ENCODE data around the gene DOK1. TPM values are rescaled to one million over a fixed set of nuclear protein-coding genes. Genes with fewer than 3 reads are reported as not detected.

DOK1 gene
- total and polyA plus RNA-seq, 2 donors from 2014 or later, result 11.3 to 16.7 TPM

GRCh38 chr2:74571058-74571457 is 16.5 kb downstream of the DOK1 start:
- intact Hi-C loops (cut with DNase I), result no loop called here
- TF ChIP-seq CTCF (IDR thresholded peaks at IDR 0.05; ENCODE audit: borderline replicate concordance, extremely low read depth, insufficient read depth), result no peak
- Histone ChIP-seq H3K9ac (ENCODE audit: low read length in 3 of 3) (no peak overlapping the region), H3K27ac (ENCODE audit: low read depth in 2 of 2, low read length in 2 of 2) (no peak overlapping the region), H3K36me3 (ENCODE audit: control insufficient read depth in 2 of 3, insufficient read depth in 3 of 3, low read length in 3 of 3) (no peaks in the 10 kb centered on the region), H3K4me3 (ENCODE audit: low read length in 3 of 3) (no peak overlapping the region), H3K4me1 (ENCODE audit: control insufficient read depth in 2 of 3, insufficient read depth in 2 of 3, low read depth in 1 of 3, low read length in 3 of 3) (no peaks in the 10 kb centered on the region), H3K27me3 (ENCODE audit: control insufficient read depth, insufficient read depth, low read length) (no peaks in the 10 kb centered on the region), H3K9me3 (ENCODE audit: control insufficient read depth in 2 of 3, insufficient read depth in 1 of 3, low read length in 3 of 3) (no peaks in the 10 kb centered on the region)
- FAIRE-seq, result no peak
- no peak for DNase-seq

GRCh38 chr2:74572178-74572925 is 17.8 kb downstream of the DOK1 start:
- H3K9me3 ChIP-seq (ENCODE audit: control insufficient read depth in 2 of 3, insufficient read depth in 1 of 3, low read length in 3 of 3), result no peaks in the 10 kb centered on the region
- H3K4me3 ChIP-seq (ENCODE audit: low read length in 3 of 3), result no peak overlapping the region
- no peaks in the 10 kb centered on the region for H3K36me3 ChIP-seq (ENCODE audit: control insufficient read depth in 2 of 3, insufficient read depth in 3 of 3, low read length in 3 of 3)
- FAIRE-seq, result no peak
- no peak for DNase-seq
- intact Hi-C loops (cut with DNase I), result no loop called here
- H3K27ac ChIP-seq (ENCODE audit: low read depth in 2 of 2, low read length in 2 of 2), result no peak overlapping the region
- no peak overlapping the region for H3K9ac ChIP-seq (ENCODE audit: low read length in 3 of 3)
- H3K27me3 ChIP-seq (ENCODE audit: control insufficient read depth, insufficient read depth, low read length), result no peaks in the 10 kb centered on the region
- no peaks in the 10 kb centered on the region for H3K4me1 ChIP-seq (ENCODE audit: control insufficient read depth in 2 of 3, insufficient read depth in 2 of 3, low read depth in 1 of 3, low read length in 3 of 3)
- TF ChIP-seq CTCF (IDR thresholded peaks at IDR 0.05; ENCODE audit: borderline replicate concordance, extremely low read depth, insufficient read depth), result peak; percentile 2

- H3K27ac ChIP-seq (ENCODE audit: low read depth in 2 of 2, low read length in 2 of 2), result no peak overlapping the region
- intact Hi-C loops (cut with DNase I), result no loop called here
- DNase-seq, result peak in 2 of 5 donors; percentile 35 to 50
Measured at GRCh38 chr2:74573747-74574562, 19.4 kb downstream of the DOK1 start.

More at GRCh38 chr2:74573747-74574562, 19.4 kb downstream of the DOK1 start:
- no peaks in the 10 kb centered on the region for H3K9me3 ChIP-seq (ENCODE audit: control insufficient read depth in 2 of 3, insufficient read depth in 1 of 3, low read length in 3 of 3)
- TF ChIP-seq CTCF (IDR thresholded peaks at IDR 0.05; ENCODE audit: borderline replicate concordance, extremely low read depth, insufficient read depth), result no peak
- no peaks in the 10 kb centered on the region for H3K36me3 ChIP-seq (ENCODE audit: control insufficient read depth in 2 of 3, insufficient read depth in 3 of 3, low read length in 3 of 3)
- FAIRE-seq, result no peak
- H3K9ac ChIP-seq (ENCODE audit: low read length in 3 of 3), result no peak overlapping the region
- H3K4me3 ChIP-seq (ENCODE audit: low read length in 3 of 3), result peak overlapping the region in 1 of 3 donors; percentile 15
- no peaks in the 10 kb centered on the region for H3K27me3 ChIP-seq (ENCODE audit: control insufficient read depth, insufficient read depth, low read length)
- no peaks in the 10 kb centered on the region for H3K4me1 ChIP-seq (ENCODE audit: control insufficient read depth in 2 of 3, insufficient read depth in 2 of 3, low read depth in 1 of 3, low read length in 3 of 3)

Data from kidney (tissue), 14 donors.